ENCODE data around the gene AGXT.

Gene AGXT

GRCh38 chr2:240899468-240899865 lies 30.8 kb downstream of the AGXT start:
- DNase-seq: no peak

GRCh38 chr2:240900141-240900860 lies 31.7 kb downstream of the AGXT start:
- no peak for DNase-seq

GRCh38 chr2:240901986-240902614 lies 33.5 kb downstream of the AGXT start:
- DNase-seq: no peak

- no peak for DNase-seq
These were observed 34.0 kb downstream of the AGXT start for GRCh38 chr2:240902615-240903041.

- DNase-seq: no peak
These were observed 34.8 kb downstream of the AGXT start for GRCh38 chr2:240903191-240904060.

GRCh38 chr2:240904216-240905175 lies 35.9 kb downstream of the AGXT start:
- DNase-seq: no peak

- no peak for DNase-seq
These were observed 36.7 kb downstream of the AGXT start for GRCh38 chr2:240905176-240905781.

- no peak for DNase-seq
These were observed 37.7 kb downstream of the AGXT start, which contains the start of gene CROCC2 for GRCh38 chr2:240906141-240906910. Gene CROCC2 (plus strand): TSS chr2:240906336. CDS start chr2:240906514, 178 bp downstream.

GRCh38 chr2:240906911-240907590 lies 38.4 kb downstream of the AGXT start:
- no peak for DNase-seq

GRCh38 chr2:240909216-240909974 lies 40.8 kb downstream of the AGXT start:
- no peak for DNase-seq

- DNase-seq: no peak
These were observed 43.1 kb downstream of the AGXT start for GRCh38 chr2:240911641-240912265.

- no peak for DNase-seq
These were observed 44.5 kb downstream of the AGXT start for GRCh38 chr2:240912878-240913809.

- DNase-seq: peak in 1 of 2 experiments; percentile 50
These were observed 45.4 kb downstream of the AGXT start for GRCh38 chr2:240913810-240914644.

GRCh38 chr2:240914645-240915525 lies 46.3 kb downstream of the AGXT start:
- no peak for DNase-seq

- no peak for DNase-seq
These were observed 47.1 kb downstream of the AGXT start for GRCh38 chr2:240915526-240916341.
